NB4 (cell line): ENCODE data around the gene MGAT5B.
A peak's percentile ranks its signal among the peaks of the same experiment; 100 is the strongest.
"Not testable (repeated sequence)": the region's sequence is repeated elsewhere in the genome, so short reads cannot be mapped to it uniquely, and the experiment has no call there.

ENCODE experiments used
- DNase-seq: peaks from one replicate; pipeline ENCODE4 v3.0.0; 2010; ENCODE audit warnings: low read depth
- H3K4me3 ChIP-seq: one replicate; pipeline ENCODE4 v1.5.1; 2011; ENCODE audit warnings: mild to moderate bottlenecking, low read depth, low read length, moderate library complexity
- CTCF ChIP-seq: IDR thresholded peaks from one replicate; pipeline ENCODE4 v1.5.1; 2012; ENCODE audit warnings: low read depth, low read length
- MAX ChIP-seq: IDR thresholded peaks from 2 replicates; pipeline ENCODE4 v1.6.1; 2011; ENCODE audit warnings: low read depth, low read length
- MYC ChIP-seq: IDR thresholded peaks from 2 replicates; pipeline ENCODE4 v1.6.1; 2011; ENCODE audit warnings: low read depth, low read length
- POLR2A ChIP-seq: IDR thresholded peaks from 2 replicates; pipeline ENCODE4 v1.6.1; 2011; ENCODE audit warnings: mild to moderate bottlenecking; ENCODE audit not compliant: insufficient read length; ENCODE audit errors: extremely low read depth

The MGAT5B gene

GRCh38 chr17:76834870-76835269 is 33.3 kb upstream of the MGAT5B start:
- no peak for DNase-seq
- TF ChIP-seq MAX (no peak), CTCF (no peak), MYC (no peak), POLR2A (no peak)
- H3K4me3 ChIP-seq = no peak overlapping the region

GRCh38 chr17:76840443-76840767 is 27.8 kb upstream of the MGAT5B start:
- no peak overlapping the region for H3K4me3 ChIP-seq
- DNase-seq = no peak
- no peak for TF ChIP-seq POLR2A

- TF ChIP-seq CTCF (no peak), MAX (no peak), MYC (no peak), POLR2A (no peak)
- H3K4me3 ChIP-seq = no peak overlapping the region
- no peak for DNase-seq
Observed at GRCh38 chr17:76840884-76841775, 27.1 kb upstream of the MGAT5B start.

GRCh38 chr17:76841776-76842405 is 26.3 kb upstream of the MGAT5B start:
- DNase-seq = no peak
- TF ChIP-seq CTCF (no peak), POLR2A (no peak), MYC (no peak), MAX (no peak)
- no peak overlapping the region for H3K4me3 ChIP-seq

- not testable (repeated sequence) for H3K4me3 ChIP-seq, DNase-seq
Observed at GRCh38 chr17:76843068-76843467, 25.1 kb upstream of the MGAT5B start.

GRCh38 chr17:76843703-76844484 is 24.3 kb upstream of the MGAT5B start:
- peak; percentile 49 for DNase-seq

GRCh38 chr17:76844485-76844829 is 23.7 kb upstream of the MGAT5B start:
- TF ChIP-seq MYC = no peak
- H3K4me3 ChIP-seq = no peak overlapping the region
- DNase-seq = no peak

More at GRCh38 chr17:76843703-76844484, 24.3 kb upstream of the MGAT5B start:
- no peak overlapping the region for H3K4me3 ChIP-seq
- TF ChIP-seq POLR2A = no peak
- peak; percentile 26; the same call in 1 of the 2 replicates for TF ChIP-seq MAX

- no peak for DNase-seq
- no peak for TF ChIP-seq CTCF
- TF ChIP-seq MAX = no peak
- TF ChIP-seq MYC = no peak
- TF ChIP-seq POLR2A = no peak
- H3K4me3 ChIP-seq = no peak overlapping the region
Observed at GRCh38 chr17:76844846-76845245, 23.4 kb upstream of the MGAT5B start.
